ENCODE results near the gene ABCB4.
"Not testable (repeated sequence)": the region's sequence is repeated elsewhere in the genome, so short reads cannot be mapped to it uniquely, and the experiment has no call there.

ABCB4 gene

DNA sequence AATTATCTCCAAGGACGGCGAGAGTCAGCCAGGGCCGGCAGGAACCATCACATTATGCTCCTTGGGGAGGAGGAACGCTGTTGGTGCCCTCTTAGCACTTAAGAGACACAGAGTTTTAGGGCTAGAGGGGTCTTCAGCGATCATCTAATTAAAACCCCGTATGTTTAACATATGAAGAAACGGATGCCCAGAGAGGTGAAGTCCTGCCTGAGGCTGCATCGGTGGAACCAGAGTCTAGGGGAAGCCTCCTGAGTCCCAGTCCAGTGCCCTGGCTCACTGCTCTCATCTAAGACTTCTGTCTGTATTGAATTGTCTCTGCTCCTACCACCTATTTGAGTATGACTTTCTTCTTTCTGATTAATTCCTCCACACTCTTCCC lies 688 bp upstream of the ABCB4 start:
- no peak for DNase-seq (ENCODE audit: low read depth in 2 of 2)

DNA sequence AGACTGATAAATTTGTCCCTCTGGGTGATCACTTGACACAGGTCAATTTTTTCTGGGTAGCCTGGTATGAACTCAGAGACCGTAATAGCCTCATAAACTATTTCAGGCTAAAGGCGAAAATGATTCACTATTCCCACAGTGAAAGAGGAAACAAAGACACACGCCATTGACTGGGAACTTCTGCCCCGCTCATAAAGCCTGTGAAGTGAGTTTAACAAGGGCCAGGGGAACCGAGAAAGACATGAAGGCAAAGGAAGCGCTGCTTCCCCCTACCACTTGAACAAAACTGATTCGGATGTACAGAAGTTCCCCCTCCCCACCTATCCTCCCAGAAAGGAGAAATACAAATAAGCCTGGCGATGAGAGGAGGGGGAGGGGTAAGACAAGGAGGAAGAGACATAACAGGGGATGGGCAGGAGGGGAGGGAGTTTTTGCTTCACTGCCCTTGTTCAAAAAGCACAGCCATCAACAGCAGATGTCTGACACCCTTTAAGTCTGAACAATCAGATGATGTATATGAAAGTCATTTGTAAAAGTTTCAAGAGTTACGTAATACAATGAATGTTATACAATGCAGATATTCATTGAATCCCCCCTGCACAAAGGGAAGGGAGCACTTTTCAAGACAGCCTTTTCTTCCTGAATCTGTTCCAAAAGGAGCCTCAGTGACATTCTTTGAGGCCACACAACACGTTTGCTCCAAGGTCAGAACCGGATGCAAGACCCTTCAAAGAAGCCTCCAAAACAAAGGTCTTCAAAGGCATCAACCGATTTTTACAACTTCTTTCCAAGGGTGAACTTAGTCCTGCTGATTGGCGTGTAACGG lies 734 bp downstream of the ABCB4 start:
- no peak for DNase-seq (ENCODE audit: low read depth in 2 of 2)

DNA sequence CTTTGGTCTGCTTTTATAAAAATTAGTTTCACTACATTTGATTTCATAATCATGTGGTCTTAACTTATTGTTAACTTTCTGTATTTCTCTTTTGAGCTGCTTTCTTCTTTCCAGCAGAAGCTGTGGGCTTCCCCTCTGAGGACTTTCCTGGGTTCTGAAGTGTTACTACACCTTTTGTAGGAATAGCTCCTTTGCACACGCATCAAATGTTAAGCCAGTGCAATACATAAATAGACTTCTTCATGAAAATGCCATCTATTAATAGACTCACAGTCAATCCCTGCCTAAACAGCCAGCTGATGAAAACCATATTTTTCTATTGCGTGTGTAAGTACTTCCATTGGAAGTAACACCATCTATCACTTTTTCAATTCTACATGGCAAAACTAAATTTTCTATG lies 1.5 kb downstream of the ABCB4 start:
- DNase-seq (ENCODE audit: low read depth in 2 of 2), result no peak

DNA sequence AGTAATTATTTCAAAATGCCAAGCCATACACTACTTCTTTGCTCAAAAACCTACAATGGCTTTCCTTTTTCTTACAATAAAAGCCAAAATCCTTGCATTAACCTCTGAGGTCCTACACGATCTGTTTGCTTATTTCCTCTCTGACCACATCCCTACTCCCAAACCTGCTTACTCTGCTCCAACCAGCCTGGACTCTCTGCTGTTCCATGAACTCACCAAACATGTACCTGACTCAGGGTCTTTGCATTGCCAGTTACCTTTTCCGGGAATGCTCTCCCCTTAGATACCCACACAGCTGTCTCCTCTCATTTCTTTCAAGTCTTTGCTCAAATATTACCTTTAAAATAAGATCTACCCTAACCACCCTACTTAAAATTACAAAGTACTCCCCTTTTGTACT lies 2.3 kb downstream of the ABCB4 start:
- DNase-seq (ENCODE audit: low read depth in 2 of 2), result no peak

- DNase-seq (ENCODE audit: low read depth in 2 of 2), result no peak
Measured at GRCh38 chr7:87471473-87471872, 4.0 kb downstream of the ABCB4 start.

DNA sequence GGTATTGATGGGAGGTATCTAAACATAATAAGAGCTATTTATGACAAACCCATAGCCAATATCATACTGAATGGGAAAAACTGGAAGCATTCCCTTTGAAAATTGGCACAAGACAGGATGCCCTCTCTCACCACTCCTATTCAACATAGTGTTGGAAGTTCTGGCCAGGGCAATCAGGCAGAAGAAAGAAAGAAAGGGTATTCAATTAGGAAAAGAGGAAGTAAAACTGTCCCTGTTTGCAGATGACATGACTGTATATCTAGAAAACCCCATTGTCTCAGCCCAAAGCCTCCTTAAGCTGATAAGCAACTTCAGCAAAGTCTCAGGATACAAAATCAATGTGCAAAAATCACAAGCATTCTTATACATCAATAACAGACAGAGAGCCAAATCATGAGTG lies 6.3 kb downstream of the ABCB4 start:
- DNase-seq (ENCODE audit: low read depth in 2 of 2), result not testable (repeated sequence)

DNA sequence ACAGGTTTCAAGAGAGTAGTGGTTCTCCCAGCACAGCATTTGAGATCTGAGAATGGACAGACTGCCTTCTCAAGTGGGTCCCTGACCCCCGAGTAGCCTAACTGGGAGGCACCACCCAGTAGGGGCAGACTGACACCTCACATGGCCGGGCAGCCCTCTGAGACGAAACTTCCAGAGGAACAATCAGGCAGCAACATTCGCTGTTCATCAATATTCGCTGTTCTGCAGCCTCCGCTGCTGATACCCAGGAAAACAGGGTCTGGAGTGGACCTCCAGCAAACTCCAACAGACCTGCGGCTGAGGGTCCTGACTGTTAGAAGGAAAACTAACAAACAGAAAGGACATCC lies 10.0 kb downstream of the ABCB4 start:
- DNase-seq (ENCODE audit: low read depth in 2 of 2), result not testable (repeated sequence)

DNA sequence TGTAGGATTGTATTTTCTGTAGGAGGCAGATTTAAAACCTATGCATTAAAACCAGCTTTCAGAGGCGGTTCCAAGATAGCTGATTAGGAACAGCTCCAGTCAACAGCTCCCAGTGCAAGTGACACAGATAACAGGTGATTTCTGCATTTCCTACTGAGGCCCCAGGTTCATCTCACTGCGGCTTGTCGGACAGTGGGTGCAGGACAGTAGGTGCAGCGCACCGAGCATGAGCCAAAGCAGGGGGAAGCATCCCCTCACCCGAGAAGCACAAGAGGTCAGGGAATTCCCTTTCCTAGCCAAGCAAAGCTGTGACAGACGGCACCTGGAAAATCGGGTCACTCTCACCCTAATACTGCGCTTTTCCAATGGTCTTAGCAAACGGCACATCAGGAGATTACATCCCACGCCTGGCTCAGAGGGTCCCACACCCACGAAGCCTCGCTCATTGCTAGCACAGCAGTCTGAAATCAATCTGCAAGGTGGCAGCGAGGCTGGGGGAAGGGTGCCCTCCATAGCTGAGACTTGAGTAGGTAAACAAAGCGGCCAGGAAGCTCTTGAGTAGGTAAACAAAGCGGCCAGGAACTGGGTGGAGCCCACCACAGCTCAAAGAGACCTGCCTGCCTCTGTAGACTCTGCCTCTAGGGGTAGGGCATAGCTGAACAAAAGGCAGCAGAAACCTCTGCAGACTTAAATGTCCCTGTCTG lies 10.5 kb downstream of the ABCB4 start:
- DNase-seq (ENCODE audit: low read depth in 2 of 2), result not testable (repeated sequence)

- DNase-seq (ENCODE audit: low read depth in 2 of 2), result no peak
Measured at GRCh38 chr7:87463982-87464381, 11.5 kb downstream of the ABCB4 start.

DNA sequence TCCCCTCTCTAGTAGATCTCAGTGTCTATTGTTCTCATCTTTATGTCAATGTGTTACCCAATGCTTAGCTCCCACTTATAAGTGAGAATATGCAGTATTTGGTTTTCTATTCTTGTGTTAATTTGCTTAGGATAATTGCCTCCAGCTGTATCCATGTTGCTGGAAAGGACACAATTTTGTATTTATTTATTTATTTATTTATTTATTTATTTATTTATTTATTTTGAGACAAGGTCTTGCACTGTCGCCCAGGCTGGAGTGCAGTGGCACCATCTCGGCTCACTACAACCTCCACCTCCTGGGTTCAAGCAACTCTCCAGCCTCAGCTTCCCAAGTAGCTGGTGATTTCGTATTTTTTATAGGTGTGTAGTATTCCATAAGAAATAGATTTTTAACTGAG lies 15.0 kb downstream of the ABCB4 start:
- DNase-seq (ENCODE audit: low read depth in 2 of 2), result not testable (repeated sequence)

GRCh38 chr7:87459941-87460340 lies 15.5 kb downstream of the ABCB4 start:
- DNase-seq (ENCODE audit: low read depth in 2 of 2), result no peak

- no peak for DNase-seq (ENCODE audit: low read depth in 2 of 2)
Measured at GRCh38 chr7:87458148-87458547, 17.3 kb downstream of the ABCB4 start.

DNA sequence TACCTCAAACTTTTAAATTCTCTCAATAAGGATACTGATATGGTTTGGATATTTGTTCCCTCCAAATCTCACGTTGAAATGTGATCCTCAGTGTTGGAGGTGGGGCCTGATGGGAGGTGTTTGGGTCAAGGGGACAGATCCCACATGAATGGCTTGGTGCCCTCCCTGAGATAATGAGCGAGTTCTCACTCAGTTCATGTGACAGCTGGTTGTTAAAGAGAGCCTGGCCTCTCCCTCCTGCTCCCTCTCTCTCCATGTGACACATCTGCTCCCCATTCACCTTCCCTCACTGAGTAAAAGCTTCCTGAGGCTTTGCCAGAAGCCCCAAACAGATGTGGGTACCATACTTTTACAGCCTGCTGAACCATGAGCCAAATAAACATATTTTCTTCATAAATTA lies 19.2 kb downstream of the ABCB4 start:
- DNase-seq (ENCODE audit: low read depth in 2 of 2), result no peak

GRCh38 chr7:87452279-87452678 lies 23.2 kb downstream of the ABCB4 start:
- DNase-seq (ENCODE audit: low read depth in 2 of 2), result no peak

DNA sequence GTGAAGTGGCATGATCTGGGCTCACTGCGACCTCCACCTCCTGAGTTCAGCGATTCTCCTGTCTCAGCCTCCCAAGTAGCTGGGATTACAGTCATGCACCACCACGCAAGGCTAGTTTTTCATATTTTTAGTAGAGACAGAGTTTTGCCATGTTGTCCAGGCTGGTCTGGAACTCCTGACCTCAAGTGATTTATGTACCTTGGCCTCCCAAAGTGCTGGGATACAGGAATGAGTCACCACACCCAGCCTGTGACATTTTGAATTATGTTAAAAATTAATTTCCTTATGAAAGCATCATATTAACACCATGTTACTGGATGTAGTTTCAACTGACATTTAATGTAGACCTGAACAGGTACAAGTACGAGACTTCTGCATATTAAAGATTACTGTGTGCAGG lies 24.3 kb downstream of the ABCB4 start:
- no peak for DNase-seq (ENCODE audit: low read depth in 2 of 2)

- no peak for DNase-seq (ENCODE audit: low read depth in 2 of 2)
Measured at GRCh38 chr7:87450706-87451105, 24.8 kb downstream of the ABCB4 start.

DNA sequence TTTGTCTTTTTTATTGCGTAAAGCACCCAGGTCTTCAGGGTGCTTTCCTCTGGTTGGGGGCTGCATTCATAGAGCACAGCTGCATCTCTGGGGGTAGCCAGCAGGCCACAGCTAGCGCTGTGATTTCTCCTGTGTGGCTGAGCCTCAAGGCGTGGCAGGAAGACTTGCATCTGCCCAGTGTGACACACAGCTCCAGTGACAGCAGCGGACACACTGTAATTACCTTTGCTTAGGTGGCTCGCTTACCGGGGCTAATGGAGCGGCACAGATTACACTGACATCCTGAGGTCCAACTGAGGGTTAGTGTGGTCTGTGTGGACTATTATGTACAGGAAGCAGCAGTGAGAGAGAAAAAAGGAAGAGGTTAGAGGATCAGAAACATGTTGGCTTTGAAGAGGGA lies 27.1 kb downstream of the ABCB4 start:
- no peak for DNase-seq (ENCODE audit: low read depth in 2 of 2)

DNA sequence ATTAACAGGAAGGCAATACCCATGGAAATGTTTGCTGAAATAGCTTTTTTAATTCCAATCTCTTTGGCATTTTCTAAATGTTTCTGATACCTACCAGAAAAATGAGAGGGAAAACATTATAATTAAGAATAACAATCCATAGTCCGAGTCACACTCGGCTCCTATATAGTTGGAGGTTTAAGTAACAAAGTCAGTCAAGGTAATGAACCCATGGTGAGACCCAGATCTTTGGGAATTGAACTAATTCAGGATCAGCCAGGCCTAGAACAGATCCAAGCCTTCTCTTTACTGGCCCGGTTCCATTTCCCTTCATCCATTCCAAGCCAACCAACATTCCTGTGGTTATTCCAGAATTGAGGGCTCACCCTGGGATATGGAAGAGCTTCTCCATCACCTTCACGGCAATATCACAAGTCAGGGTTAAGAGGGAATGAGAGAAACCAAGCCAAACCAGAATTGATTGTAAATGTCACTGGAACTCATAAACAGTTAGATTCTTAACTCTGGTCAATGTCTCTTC lies 28.3 kb downstream of the ABCB4 start:
- no peak for DNase-seq (ENCODE audit: low read depth in 2 of 2)

DNA sequence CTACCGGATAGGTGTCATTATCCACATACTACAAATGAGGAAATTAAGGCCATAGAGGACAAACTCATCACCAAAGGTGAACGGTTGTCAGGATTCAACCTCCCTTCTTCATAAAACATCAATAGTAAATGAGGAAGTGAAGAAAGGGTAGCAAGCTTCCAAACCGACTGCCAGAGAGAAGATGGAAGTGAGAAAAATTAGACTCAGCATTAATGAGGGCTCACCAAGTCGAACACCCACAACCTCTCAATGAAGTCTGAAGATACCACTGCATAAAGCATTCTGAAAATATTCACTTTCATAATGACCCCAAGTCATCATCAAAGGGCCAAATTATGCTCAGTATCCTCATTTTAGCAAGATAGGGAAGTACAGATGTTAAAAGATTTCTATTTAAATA lies 29.6 kb downstream of the ABCB4 start:
- no peak for DNase-seq (ENCODE audit: low read depth in 2 of 2)

- DNase-seq (ENCODE audit: low read depth in 2 of 2), result no peak
Measured at GRCh38 chr7:87435546-87435945, 39.9 kb downstream of the ABCB4 start.

- DNase-seq (ENCODE audit: low read depth in 2 of 2), result no peak
Measured at GRCh38 chr7:87432536-87432935, 42.9 kb downstream of the ABCB4 start.

DNA sequence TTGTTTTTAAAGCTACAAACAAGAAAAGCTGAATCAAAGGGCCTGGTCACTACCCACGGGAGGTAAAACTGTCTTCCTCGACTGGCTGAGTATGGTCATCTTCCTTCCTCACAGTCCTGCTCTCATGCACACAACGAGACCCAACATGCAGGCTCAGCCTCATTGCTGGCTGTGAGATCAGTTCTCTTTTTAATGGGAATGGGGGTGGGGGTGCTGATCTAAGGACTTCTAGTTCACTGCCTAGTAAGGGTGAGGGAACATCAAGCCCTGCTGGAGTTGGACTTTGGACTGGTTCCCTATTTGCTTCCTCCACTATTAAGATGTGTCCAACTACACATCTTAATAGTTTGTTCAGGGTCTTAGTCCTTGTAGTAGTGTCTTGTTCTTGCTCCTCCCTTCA lies 48.2 kb downstream of the ABCB4 start:
- DNase-seq (ENCODE audit: low read depth in 2 of 2), result no peak

DNA sequence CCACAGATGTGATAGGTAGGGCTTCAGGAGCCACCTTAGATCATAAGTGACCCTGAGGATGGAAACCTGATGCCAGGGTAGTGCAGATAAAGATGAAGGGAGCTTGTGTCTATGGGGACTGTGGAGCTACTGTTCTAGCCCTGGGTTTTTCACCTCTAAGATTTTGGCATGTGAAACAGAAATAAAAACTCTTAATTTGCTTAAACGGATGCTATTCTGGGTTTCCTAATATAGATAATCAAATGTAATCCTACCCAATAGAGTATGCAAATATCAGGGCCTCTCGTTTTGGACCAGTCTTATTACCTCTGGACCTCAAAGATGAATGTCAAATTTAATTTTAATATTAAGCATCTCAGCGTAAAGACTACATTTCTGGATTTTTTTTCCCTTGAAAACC lies 49.3 kb downstream of the ABCB4 start:
- no peak for DNase-seq (ENCODE audit: low read depth in 2 of 2)

Measured in stimulated activated CD4-positive, alpha-beta T cell treated with anti-CD3 and anti-CD28 coated beads, Interleukin-15, amount 100 ng/mL, for 48 hours (primary cell).